ENCODE data around the gene RARRES1.

The RARRES1 gene

GRCh38 chr3:158713094-158713499, 19.2 kb downstream of the RARRES1 start:
- peak; percentile 36 for DNase-seq (ENCODE audit: low read depth)
- no peak for TF ChIP-seq CTCF (conservative IDR thresholded peaks at IDR 0.05; ENCODE audit: control insufficient read depth, insufficient read depth, low read depth, low read length)
- H3K4me3 ChIP-seq (ENCODE audit: control insufficient read depth, low read depth, low read length): no peak overlapping the region

DNA sequence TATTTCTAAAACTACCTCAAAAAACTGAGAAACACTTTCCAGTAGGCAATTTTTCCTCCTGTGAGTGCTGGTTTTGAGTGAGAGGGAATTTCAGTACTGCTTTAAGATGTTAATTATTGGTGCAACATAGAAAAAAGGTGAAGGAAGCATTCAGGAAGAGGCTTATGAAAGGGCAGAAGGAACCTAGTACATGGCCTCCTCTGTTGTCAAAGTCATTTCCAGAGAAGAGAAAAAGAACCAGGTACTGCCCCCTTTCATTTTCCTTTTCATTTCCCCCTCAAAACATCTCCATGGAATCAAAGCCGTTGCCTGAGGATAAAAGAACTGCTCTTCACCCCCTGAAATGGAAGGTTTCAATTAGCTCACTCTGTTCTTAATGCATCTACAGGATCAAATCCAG, 19.8 kb downstream of the RARRES1 start:
- no peak for TF ChIP-seq CTCF (conservative IDR thresholded peaks at IDR 0.05; ENCODE audit: control insufficient read depth, insufficient read depth, low read depth, low read length)
- H3K4me3 ChIP-seq (ENCODE audit: control insufficient read depth, low read depth, low read length): no peak overlapping the region
- DNase-seq (ENCODE audit: low read depth): no peak

- peak; percentile 87 for DNase-seq (ENCODE audit: low read depth)
- TF ChIP-seq CTCF (conservative IDR thresholded peaks at IDR 0.05; ENCODE audit: control insufficient read depth, insufficient read depth, low read depth, low read length): no peak
- no peak overlapping the region for H3K4me3 ChIP-seq (ENCODE audit: control insufficient read depth, low read depth, low read length)
Observed at GRCh38 chr3:158711886-158712285, 20.4 kb downstream of the RARRES1 start.

GRCh38 chr3:158710601-158711000, 21.7 kb downstream of the RARRES1 start:
- H3K4me3 ChIP-seq (ENCODE audit: control insufficient read depth, low read depth, low read length): no peak overlapping the region
- DNase-seq (ENCODE audit: low read depth): no peak
- TF ChIP-seq CTCF (conservative IDR thresholded peaks at IDR 0.05; ENCODE audit: control insufficient read depth, insufficient read depth, low read depth, low read length): no peak

DNA sequence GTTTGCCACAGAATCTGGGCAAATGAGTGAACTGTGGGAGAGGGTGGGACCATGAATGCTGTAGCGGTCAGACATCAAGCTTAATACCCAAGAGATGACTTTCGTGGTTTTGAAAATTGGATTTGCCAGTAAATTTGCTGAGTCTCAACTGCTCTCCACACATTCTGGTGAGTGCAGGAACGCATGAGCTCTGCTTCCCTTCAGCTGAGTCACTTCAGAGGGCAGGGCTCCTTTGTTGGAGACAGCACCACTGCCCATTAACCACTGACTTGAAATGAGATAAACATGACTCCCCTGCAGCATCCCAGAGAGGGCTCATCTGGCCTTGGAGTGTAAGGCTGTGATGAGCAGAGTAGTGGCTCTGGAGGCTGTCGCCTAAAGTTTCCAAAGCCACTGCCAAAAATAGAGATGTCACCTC, 22.6 kb downstream of the RARRES1 start:
- TF ChIP-seq CTCF (conservative IDR thresholded peaks at IDR 0.05; ENCODE audit: control insufficient read depth, insufficient read depth, low read depth, low read length): no peak
- peak; percentile 99 for DNase-seq (ENCODE audit: low read depth)
- H3K4me3 ChIP-seq (ENCODE audit: control insufficient read depth, low read depth, low read length): no peak overlapping the region

DNA sequence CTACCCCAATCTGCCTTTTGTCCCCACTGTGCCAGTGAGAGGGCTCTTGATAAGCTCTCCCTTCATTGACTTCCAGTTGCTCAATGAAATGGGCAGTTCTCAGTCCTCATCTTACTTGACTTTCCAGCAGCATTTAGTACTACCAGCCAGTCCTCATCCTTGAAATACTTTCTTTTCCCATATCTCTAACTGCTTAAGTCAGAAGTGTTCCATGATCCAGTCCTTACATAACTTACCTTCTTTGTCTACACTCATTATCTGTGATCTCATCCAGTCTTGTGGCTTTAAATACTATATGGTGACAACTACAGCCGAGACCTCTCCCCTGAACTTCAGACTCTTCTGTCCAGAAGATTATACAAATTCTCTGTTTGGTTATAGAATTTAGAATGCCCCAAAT, 28.7 kb downstream of the RARRES1 start:
- TF ChIP-seq CTCF (conservative IDR thresholded peaks at IDR 0.05; ENCODE audit: control insufficient read depth, insufficient read depth, low read depth, low read length): no peak
- DNase-seq (ENCODE audit: low read depth): no peak
- H3K4me3 ChIP-seq (ENCODE audit: control insufficient read depth, low read depth, low read length): no peak overlapping the region

DNA sequence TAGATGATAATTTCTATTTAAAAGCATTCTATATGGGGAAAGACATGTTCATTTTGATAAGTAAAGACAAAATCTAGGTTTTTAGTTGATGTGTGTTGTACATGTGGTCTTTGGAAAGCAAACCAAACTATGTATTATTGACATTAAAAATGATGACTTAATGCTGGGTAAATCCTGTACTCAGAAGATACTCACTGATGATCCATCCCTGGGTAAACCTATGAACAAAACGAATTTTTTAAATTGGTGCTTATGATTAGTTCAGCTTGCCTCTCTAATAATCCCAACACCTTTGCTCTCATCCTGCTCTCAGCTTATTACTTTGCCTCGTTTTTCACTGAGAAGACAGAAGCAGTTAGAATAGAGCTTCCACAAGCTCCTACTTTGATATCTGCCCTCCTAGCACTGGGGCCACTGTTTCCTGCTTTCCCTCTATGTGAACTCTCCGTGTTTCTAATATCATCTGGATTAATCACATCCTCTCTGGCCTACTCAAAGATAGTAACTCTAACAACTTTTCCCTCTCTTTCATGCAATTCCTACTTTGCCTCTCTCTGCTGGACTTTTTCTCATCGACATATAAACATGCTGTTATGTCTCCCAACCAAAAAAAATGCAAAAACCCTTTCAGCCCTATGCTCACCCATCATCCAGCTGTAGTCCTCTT, 29.3 kb downstream of the RARRES1 start:
- TF ChIP-seq CTCF (conservative IDR thresholded peaks at IDR 0.05; ENCODE audit: control insufficient read depth, insufficient read depth, low read depth, low read length): no peak
- DNase-seq (ENCODE audit: low read depth): peak; percentile 57
- H3K4me3 ChIP-seq (ENCODE audit: control insufficient read depth, low read depth, low read length): no peak overlapping the region
